ENCODE measurements around the gene ZNF532. TPM values are rescaled to one million over a fixed set of nuclear protein-coding genes. Genes with fewer than 3 reads are reported as not detected.

Gene ZNF532
- total RNA-seq, 1 experiment from 2014 or later, result 21.1 TPM

DNA sequence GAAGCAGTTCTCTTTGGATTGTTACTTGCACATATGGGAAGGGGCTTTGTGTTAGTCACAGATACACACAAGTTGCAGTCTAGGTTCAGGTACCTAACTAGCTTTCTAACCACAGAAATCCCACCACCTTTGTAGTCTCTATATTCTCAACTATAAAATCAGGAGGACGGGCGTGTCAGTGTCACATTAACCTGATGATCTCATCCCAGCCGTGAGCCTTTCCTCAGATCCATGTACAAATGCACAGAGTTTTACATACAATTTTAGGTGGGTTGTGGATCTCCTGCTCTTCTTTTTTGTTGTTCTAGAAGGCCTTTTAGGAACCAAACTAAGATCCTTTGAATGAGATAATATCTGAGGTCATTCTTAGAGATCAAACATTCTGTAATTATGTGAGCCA lies 94.0 kb downstream of the ZNF532 start:
- Histone ChIP-seq H3K36me3 (ENCODE audit: low read depth) (no peaks in the 10 kb centered on the region), H3K4me3 (no peak overlapping the region), H4K20me1 (ENCODE audit: insufficient read depth) (no peaks in the 10 kb centered on the region), H3K4me2 (no peak overlapping the region), H3F3A (ENCODE audit: insufficient read depth, low read depth) (no peaks in the 10 kb centered on the region), H3K9me3 (ENCODE audit: insufficient read depth, low read depth) (no peaks in the 10 kb centered on the region), H2AFZ (no peak overlapping the region), H3K9me2 (ENCODE audit: insufficient read depth) (no peaks in the 10 kb centered on the region), H3K79me2 (ENCODE audit: low read depth) (no peaks in the 10 kb centered on the region), H3K27ac (no peak overlapping the region), H3K27me3 (ENCODE audit: insufficient read depth, low read depth) (no peaks in the 10 kb centered on the region), H3K4me1 (replicated peaks; ENCODE audit: insufficient read depth) (no peaks in the 10 kb centered on the region)
- ChIA-PET CTCF (no interaction called here), POLR2A (ENCODE audit: unreplicated experiment) (no interaction called here)
- BruUV-seq (replicated peaks), result no TSS peak
- intact Hi-C loops (cut with micrococcal nuclease; ENCODE audit: unreplicated experiment), result no loop called here
- no peak for DNase-seq
- TF ChIP-seq EZH2 (IDR thresholded peaks at IDR 0.05; ENCODE audit: low read depth) (no peak), CTCF (conservative IDR thresholded peaks at IDR 0.05) (no peak)

- DNase-seq, result no peak
- intact Hi-C loops (cut with micrococcal nuclease; ENCODE audit: unreplicated experiment), result no loop called here
- no peaks in the 10 kb centered on the region for H3K36me3 ChIP-seq (ENCODE audit: low read depth)
- no peaks in the 10 kb centered on the region for H3K27me3 ChIP-seq (ENCODE audit: insufficient read depth, low read depth)
- no TSS peak for BruUV-seq (replicated peaks)
- no peaks in the 10 kb centered on the region for H3F3A ChIP-seq (ENCODE audit: insufficient read depth, low read depth)
- POLR2A ChIA-PET (ENCODE audit: unreplicated experiment), result no interaction called here
- TF ChIP-seq CTCF (conservative IDR thresholded peaks at IDR 0.05) (no peak), EZH2 (IDR thresholded peaks at IDR 0.05; ENCODE audit: low read depth) (no peak)
- no peaks in the 10 kb centered on the region for H3K4me1 ChIP-seq (replicated peaks; ENCODE audit: insufficient read depth)
- no peaks in the 10 kb centered on the region for H3K79me2 ChIP-seq (ENCODE audit: low read depth)
- no peaks in the 10 kb centered on the region for H3K9me2 ChIP-seq (ENCODE audit: insufficient read depth)
- no peak overlapping the region for H3K27ac ChIP-seq
- CTCF ChIA-PET, result interaction anchor here (0.6 kb wide), 1 partner anchor 192 kb away, joined by 3 read pairs; no protein-coding TSS in a partner anchor
- no peak overlapping the region for H3K4me2 ChIP-seq
- no peak overlapping the region for H3K4me3 ChIP-seq
- H4K20me1 ChIP-seq (ENCODE audit: insufficient read depth), result no peaks in the 10 kb centered on the region
- no peaks in the 10 kb centered on the region for H3K9me3 ChIP-seq (ENCODE audit: insufficient read depth, low read depth)
- H2AFZ ChIP-seq, result no peak overlapping the region
Measured at GRCh38 chr18:58960508-58960907, 95.8 kb downstream of the ZNF532 start.

- H3K4me3 ChIP-seq, result no peak overlapping the region
- no peak overlapping the region for H2AFZ ChIP-seq
- H3K27ac ChIP-seq, result no peak overlapping the region
- H3K4me2 ChIP-seq, result no peak overlapping the region
- no peaks in the 10 kb centered on the region for H3K9me2 ChIP-seq (ENCODE audit: insufficient read depth)
- no peaks in the 10 kb centered on the region for H3K9me3 ChIP-seq (ENCODE audit: insufficient read depth, low read depth)
- TF ChIP-seq EZH2 (IDR thresholded peaks at IDR 0.05; ENCODE audit: low read depth) (no peak), CTCF (conservative IDR thresholded peaks at IDR 0.05) (no peak)
- no peaks in the 10 kb centered on the region for H3K36me3 ChIP-seq (ENCODE audit: low read depth)
- BruUV-seq (replicated peaks), result no TSS peak
- H3F3A ChIP-seq (ENCODE audit: insufficient read depth, low read depth), result no peaks in the 10 kb centered on the region
- POLR2A ChIA-PET (ENCODE audit: unreplicated experiment), result no interaction called here
- intact Hi-C loops (cut with micrococcal nuclease; ENCODE audit: unreplicated experiment), result no loop called here
- no peaks in the 10 kb centered on the region for H4K20me1 ChIP-seq (ENCODE audit: insufficient read depth)
- no peaks in the 10 kb centered on the region for H3K27me3 ChIP-seq (ENCODE audit: insufficient read depth, low read depth)
- CTCF ChIA-PET, result interaction anchor here (0.6 kb wide), 1 partner anchor 192 kb away, joined by 3 read pairs; no protein-coding TSS in a partner anchor
- no peaks in the 10 kb centered on the region for H3K79me2 ChIP-seq (ENCODE audit: low read depth)
- no peak for DNase-seq
- H3K4me1 ChIP-seq (replicated peaks; ENCODE audit: insufficient read depth), result no peaks in the 10 kb centered on the region
Measured at GRCh38 chr18:58960946-58961722, 96.5 kb downstream of the ZNF532 start.
